CD14-positive monocyte (primary cell): ENCODE results near the gene UBE4A. TPM values are rescaled to one million over a fixed set of nuclear protein-coding genes. Genes with fewer than 3 reads are reported as not detected.

Source experiments
- DNase-seq, 3 donors: peaks; one replicate each; pipeline ENCODE4 v3.0.0-alpha.2; 2011 to 2022
- H2AFZ ChIP-seq: 2 replicates; pipeline ENCODE4 v1.6.0; 2012; ENCODE audit warnings: mild to moderate bottlenecking, low read depth, low read length, inconsistent platforms; ENCODE audit not compliant: insufficient read depth, poor library complexity, severe bottlenecking
- H3K27ac ChIP-seq, 2 donors: 1 replicate in 1 of 2; 2 replicates in 1 of 2; pipeline ENCODE4 v1.5.1; 2012 to 2013; ENCODE audit warnings: low read length in 2 of 2, control low read depth in 1 of 2, inconsistent platforms in 1 of 2, low read depth in 1 of 2, mild to moderate bottlenecking in 1 of 2
- H3K27me3 ChIP-seq, 2 donors: one replicate each; pipeline versions ENCODE4 v1.6.0 to v1.6.1; 2011 to 2013; ENCODE audit warnings: low read length in 2 of 2; ENCODE audit not compliant: control insufficient read depth in 2 of 2, insufficient read depth in 2 of 2
- H3K36me3 ChIP-seq, 2 donors: replicated peaks in 1 of 2; 1 replicate in 1 of 2; 2 replicates in 1 of 2; pipeline versions ENCODE4 v1.5.1 to v1.6.1; 2012 to 2013; ENCODE audit warnings: low read length in 2 of 2, control low read depth in 1 of 2, inconsistent platforms in 1 of 2, mild to moderate bottlenecking in 1 of 2; ENCODE audit not compliant: insufficient read depth in 2 of 2, control insufficient read depth in 1 of 2
- H3K4me1 ChIP-seq, 2 donors: 1 replicate in 1 of 2; 2 replicates in 1 of 2; pipeline versions ENCODE4 v1.5.1 to v1.6.1; 2012 to 2013; ENCODE audit warnings: low read length in 2 of 2, control low read depth in 1 of 2, inconsistent platforms in 1 of 2, mild to moderate bottlenecking in 1 of 2, moderate library complexity in 1 of 2; ENCODE audit not compliant: insufficient read depth in 2 of 2, control insufficient read depth in 1 of 2
- H3K4me2 ChIP-seq: replicated peaks from 2 replicates; pipeline ENCODE3; 2012; ENCODE audit warnings: low read length, moderate library complexity, mild to moderate bottlenecking; ENCODE audit not compliant: poor library complexity, severe bottlenecking; ENCODE audit errors: extremely low read depth
- H3K4me3 ChIP-seq, 3 experiments: fragments of 200-600 bp in 1 of 3; sonication (generic) in 1 of 3; replicated peaks in 1 of 3; 1 replicate in 2 of 3; 2 replicates in 1 of 3; pipeline ENCODE4 v1.5.1; 2011 to 2013; ENCODE audit warnings: low read length in 3 of 3, mild to moderate bottlenecking in 3 of 3, control low read depth in 2 of 3, low read depth in 2 of 3, inconsistent platforms in 1 of 3, moderate library complexity in 1 of 3
- H3K79me2 ChIP-seq: 2 replicates; pipeline ENCODE4 v1.6.0; 2012; ENCODE audit warnings: mild to moderate bottlenecking, control low read depth, inconsistent platforms, low read length, moderate library complexity; ENCODE audit not compliant: insufficient read depth
- H3K9ac ChIP-seq: 2 replicates; pipeline ENCODE4 v1.6.0; 2017; ENCODE audit warnings: low read length, mild to moderate bottlenecking; ENCODE audit not compliant: insufficient read depth, poor library complexity, severe bottlenecking
- H3K9me3 ChIP-seq, 2 donors: replicated peaks in 1 of 2; 1 replicate in 1 of 2; 2 replicates in 1 of 2; pipeline versions ENCODE4 v1.5.1 to v1.6.1; 2012 to 2013; ENCODE audit warnings: low read length in 2 of 2, control low read depth in 1 of 2; ENCODE audit not compliant: control insufficient read depth in 1 of 2, insufficient read depth in 1 of 2
- H4K20me1 ChIP-seq: 2 replicates; pipeline ENCODE4 v1.6.0; 2012; ENCODE audit warnings: mild to moderate bottlenecking, low read length, control low read depth, moderate library complexity; ENCODE audit not compliant: insufficient read depth
- H3K27ac Mint-ChIP-seq, 7 donors: one replicate each; pipeline ENCODE4 v1.8.0; 2020; ENCODE audit warnings: mild to moderate bottlenecking in 7 of 7, mixed read lengths in 7 of 7, moderate library complexity in 6 of 7, inconsistent platforms in 2 of 7
- H3K27me3 Mint-ChIP-seq, 3 donors: one replicate each; pipeline ENCODE4 v1.8.0; 2021 to 2022; ENCODE audit warnings: low read depth in 3 of 3, mild to moderate bottlenecking in 3 of 3, mixed read lengths in 3 of 3, moderate library complexity in 3 of 3, inconsistent platforms in 1 of 3
- H3K36me3 Mint-ChIP-seq, 2 donors: one replicate each; pipeline ENCODE4 v1.8.0; 2020; ENCODE audit warnings: mixed read lengths in 2 of 2, inconsistent platforms in 1 of 2, mild to moderate bottlenecking in 1 of 2
- H3K4me1 Mint-ChIP-seq: one replicate; pipeline ENCODE4 v1.8.0; 2020; ENCODE audit warnings: mild to moderate bottlenecking, mixed read lengths
- H3K4me3 Mint-ChIP-seq, 2 donors: one replicate each; pipeline ENCODE4 v1.8.0; 2020; ENCODE audit warnings: mild to moderate bottlenecking in 2 of 2, mixed read lengths in 2 of 2, moderate library complexity in 1 of 2
- H3K9me3 Mint-ChIP-seq, 7 donors: one replicate each; pipeline ENCODE4 v1.8.0; 2020 to 2022; ENCODE audit warnings: mixed read lengths in 7 of 7, mild to moderate bottlenecking in 6 of 7, moderate library complexity in 6 of 7, inconsistent platforms in 2 of 7
- CTCF ChIP-seq: fragments of 200-600 bp; IDR thresholded peaks from one replicate; pipeline ENCODE4 v1.8.0; 2022; ENCODE audit warnings: antibody characterized with exemption, mild to moderate bottlenecking
- WGBS: methylation state at CpG from one replicate; pipeline ENCODE4 v1.1.5; 2013; ENCODE audit warnings: missing lambda C conversion rate; ENCODE audit not compliant: insufficient coverage; 5-methylcytosine and 5-hydroxymethylcytosine counted together
- intact Hi-C, 2 donors: fragments of 100-400 bp; cut with micrococcal nuclease; formaldehyde crosslinking; loops; one replicate each; pipeline versions ENCODE4 v1.15.0 to v1.15.1; 2023
- polyA plus RNA-seq, 3 donors: library from polyadenylated mRNA; depleted of rRNA in 1 of 3; unstranded in 2 of 3; stranded (reverse) in 1 of 3; fragments of 300-500 nt in 2 of 3; fragments of >200 nt in 1 of 3; fragmentation: Illumina TruSeq in 2 of 3; gene quantifications; 1 replicate in 2 of 3; 2 replicates in 1 of 3; pipeline ENCODE4 v1.2.3, GENCODE V29; 2012 to 2021

UBE4A gene
- polyA plus RNA-seq, 3 donors: 21.6 to 33.9 (median 22.7) TPM

- intact Hi-C loops: no loop called here
Measured at GRCh38 chr11:118314988-118315411, 44.4 kb upstream of the UBE4A start.

GRCh38 chr11:118318124-118318523, 41.3 kb upstream of the UBE4A start:
- Histone ChIP-seq H3K27ac (peak overlapping the region; percentile 48 to 68), H3K9me3 (no peaks in the 10 kb centered on the region), H3K4me3 (peak overlapping the region in 1 of 3 experiments; percentile 47), H3K27me3 (no peaks in the 10 kb centered on the region), H3K9ac (no peak overlapping the region), H3K4me2 (peak overlapping the region; percentile 20), H3K4me1 (peaks cover 62 to 75% of the 10 kb centered on the region in 2 donors), H3K79me2 (no peaks in the 10 kb centered on the region), H2AFZ (no peak overlapping the region), H4K20me1 (no peaks in the 10 kb centered on the region), H3K36me3 (no peaks in the 10 kb centered on the region)
- intact Hi-C loops: no loop called here
- Mint-ChIP-seq H3K27ac (peak overlapping the region in 6 of 7 donors; percentile 43 to 79 (median 54)), H3K4me3 (no peak overlapping the region), H3K4me1 (peaks cover 67% of the 10 kb centered on the region), H3K27me3 (peaks cover 0 to 4% (median 0%) of the 10 kb centered on the region in 3 donors), H3K9me3 (peaks cover 0 to 4% (median 0%) of the 10 kb centered on the region in 7 donors), H3K36me3 (no peaks in the 10 kb centered on the region)
- DNase-seq: no peak
- no peak for TF ChIP-seq CTCF
- 96% methylated on average over 4 of the region's 4 CpGs for WGBS

More at GRCh38 chr11:118314988-118315411, 44.4 kb upstream of the UBE4A start:
- no peaks in the 10 kb centered on the region for H4K20me1 ChIP-seq
- H3K27me3 ChIP-seq: no peaks in the 10 kb centered on the region
- H3K36me3 ChIP-seq: no peaks in the 10 kb centered on the region
- TF ChIP-seq CTCF: no peak
- 100% methylated on average over 1 of the region's 7 CpGs for WGBS
- H3K27ac ChIP-seq: no peak overlapping the region
- no peak for DNase-seq
- Mint-ChIP-seq H3K9me3 (peaks cover 0 to 4% (median 2%) of the 10 kb centered on the region in 7 donors), H3K4me3 (peak overlapping the region in 1 of 2 donors; percentile 57), H3K36me3 (no peaks in the 10 kb centered on the region), H3K4me1 (peaks cover 50% of the 10 kb centered on the region), H3K27me3 (peaks cover 0 to 4% (median 0%) of the 10 kb centered on the region in 3 donors), H3K27ac (peak overlapping the region in 2 of 7 donors; percentile 78 to 80)
- peak overlapping the region; percentile 47 for H2AFZ ChIP-seq
- H3K9ac ChIP-seq: no peak overlapping the region
- H3K4me1 ChIP-seq: peaks cover 50 to 51% of the 10 kb centered on the region in 2 donors
- no peaks in the 10 kb centered on the region for H3K9me3 ChIP-seq
- H3K4me2 ChIP-seq: no peak overlapping the region
- no peak overlapping the region for H3K4me3 ChIP-seq
- no peaks in the 10 kb centered on the region for H3K79me2 ChIP-seq
